ENCODE measurements around the gene DPYD.

Gene DPYD

DNA sequence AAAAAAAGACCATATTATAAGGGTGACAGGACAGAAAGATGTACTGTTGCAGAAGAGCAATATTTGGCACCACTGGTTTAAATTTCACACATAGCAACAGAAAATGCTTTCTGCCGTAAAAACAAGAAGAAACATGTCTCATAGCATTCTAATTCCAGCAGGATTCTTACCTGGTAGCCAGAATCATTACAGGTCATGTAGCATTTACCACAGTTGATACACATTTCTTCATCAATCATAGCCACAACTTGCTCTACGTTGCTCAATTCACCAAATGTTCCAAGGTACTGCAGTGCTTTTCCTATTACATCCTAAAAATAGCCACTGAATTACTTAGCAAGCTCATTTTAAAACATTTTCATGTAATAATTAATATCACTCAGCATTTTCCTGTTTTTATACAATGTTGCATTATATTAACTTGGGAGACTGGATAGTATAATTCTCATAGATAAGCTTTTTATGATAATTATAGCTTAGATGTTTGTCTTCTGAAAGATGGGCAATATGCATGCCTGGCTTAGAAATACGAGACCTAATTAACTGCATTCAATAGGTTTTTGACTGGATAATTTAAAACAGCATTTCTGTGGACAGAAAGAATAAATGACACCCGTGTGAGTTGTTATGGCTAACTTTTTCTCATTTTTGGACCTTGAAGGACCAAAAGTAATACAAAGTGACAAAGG is 838.5 kb downstream of the DPYD start:
- no peak overlapping the region for H3K27ac ChIP-seq (ENCODE audit: low read depth, low read length)
- H4K20me1 ChIP-seq (ENCODE audit: low read depth, low read length) = no peaks in the 10 kb centered on the region
- H3K4me2 ChIP-seq (ENCODE audit: low read depth, low read length, poor library complexity, severe bottlenecking) = no peak overlapping the region
- no peaks in the 10 kb centered on the region for H3K9me2 ChIP-seq (replicated peaks; ENCODE audit: insufficient read depth, low read length)
- H3K4me3 ChIP-seq (ENCODE audit: insufficient read depth, low read length, poor library complexity, severe bottlenecking) = no peak overlapping the region
- H3K79me2 ChIP-seq (ENCODE audit: insufficient read depth, low read length) = no peaks in the 10 kb centered on the region
- TF ChIP-seq, protein P1, sequence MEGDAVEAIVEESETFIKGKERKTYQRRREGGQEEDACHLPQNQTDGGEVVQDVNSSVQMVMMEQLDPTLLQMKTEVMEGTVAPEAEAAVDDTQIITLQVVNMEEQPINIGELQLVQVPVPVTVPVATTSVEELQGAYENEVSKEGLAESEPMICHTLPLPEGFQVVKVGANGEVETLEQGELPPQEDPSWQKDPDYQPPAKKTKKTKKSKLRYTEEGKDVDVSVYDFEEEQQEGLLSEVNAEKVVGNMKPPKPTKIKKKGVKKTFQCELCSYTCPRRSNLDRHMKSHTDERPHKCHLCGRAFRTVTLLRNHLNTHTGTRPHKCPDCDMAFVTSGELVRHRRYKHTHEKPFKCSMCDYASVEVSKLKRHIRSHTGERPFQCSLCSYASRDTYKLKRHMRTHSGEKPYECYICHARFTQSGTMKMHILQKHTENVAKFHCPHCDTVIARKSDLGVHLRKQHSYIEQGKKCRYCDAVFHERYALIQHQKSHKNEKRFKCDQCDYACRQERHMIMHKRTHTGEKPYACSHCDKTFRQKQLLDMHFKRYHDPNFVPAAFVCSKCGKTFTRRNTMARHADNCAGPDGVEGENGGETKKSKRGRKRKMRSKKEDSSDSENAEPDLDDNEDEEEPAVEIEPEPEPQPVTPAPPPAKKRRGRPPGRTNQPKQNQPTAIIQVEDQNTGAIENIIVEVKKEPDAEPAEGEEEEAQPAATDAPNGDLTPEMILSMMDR (IDR thresholded peaks at IDR 0.05; ENCODE audit: insufficient read depth, low read length, poor library complexity, severe bottlenecking) = no peak
- no peak for TF ChIP-seq EZH2phosphoT487 (conservative IDR thresholded peaks at IDR 0.05; ENCODE audit: low read length)
- H3F3A ChIP-seq (ENCODE audit: insufficient read depth) = no peaks in the 10 kb centered on the region
- H3K36me3 ChIP-seq (ENCODE audit: low read length) = no peaks in the 10 kb centered on the region
- H3K9ac ChIP-seq (ENCODE audit: low read length) = no peak overlapping the region
- H3K9me3 ChIP-seq (ENCODE audit: insufficient read depth, low read length) = no peaks in the 10 kb centered on the region
- H2AFZ ChIP-seq (ENCODE audit: low read depth, low read length, severe bottlenecking) = no peak overlapping the region
- no peaks in the 10 kb centered on the region for H3K27me3 ChIP-seq (ENCODE audit: low read length)

DNA sequence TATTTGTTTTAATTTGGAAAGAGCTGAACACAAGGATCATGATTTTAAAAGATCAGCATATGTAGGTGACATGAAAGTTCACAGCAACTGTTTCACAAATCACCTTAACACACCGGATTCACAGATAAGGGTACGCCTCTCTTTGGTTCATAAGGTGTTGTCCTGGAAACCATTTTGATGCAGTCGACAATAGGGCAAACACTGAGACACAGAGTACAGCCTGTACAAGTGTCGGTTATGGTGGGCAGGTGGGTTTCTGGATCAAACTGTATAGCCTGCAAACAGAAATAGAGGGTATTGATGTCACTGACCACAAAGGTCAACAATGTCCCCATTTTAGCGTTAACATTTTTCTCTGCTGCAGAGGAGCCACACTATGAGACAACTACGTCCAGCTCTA is 842.0 kb downstream of the DPYD start:
- H3K9ac ChIP-seq (ENCODE audit: low read length) = no peak overlapping the region
- H3K4me3 ChIP-seq (ENCODE audit: insufficient read depth, low read length, poor library complexity, severe bottlenecking) = no peak overlapping the region
- H3K27me3 ChIP-seq (ENCODE audit: low read length) = no peaks in the 10 kb centered on the region
- H4K20me1 ChIP-seq (ENCODE audit: low read depth, low read length) = no peaks in the 10 kb centered on the region
- no peak overlapping the region for H2AFZ ChIP-seq (ENCODE audit: low read depth, low read length, severe bottlenecking)
- no peaks in the 10 kb centered on the region for H3K36me3 ChIP-seq (ENCODE audit: low read length)
- H3K79me2 ChIP-seq (ENCODE audit: insufficient read depth, low read length) = no peaks in the 10 kb centered on the region
- no peaks in the 10 kb centered on the region for H3K9me3 ChIP-seq (ENCODE audit: insufficient read depth, low read length)
- TF ChIP-seq EZH2phosphoT487 (conservative IDR thresholded peaks at IDR 0.05; ENCODE audit: low read length) = no peak
- TF ChIP-seq, protein P1 (IDR thresholded peaks at IDR 0.05; ENCODE audit: insufficient read depth, low read length, poor library complexity, severe bottlenecking) = no peak
- H3K27ac ChIP-seq (ENCODE audit: low read depth, low read length) = no peak overlapping the region
- H3F3A ChIP-seq (ENCODE audit: insufficient read depth) = no peaks in the 10 kb centered on the region
- no peaks in the 10 kb centered on the region for H3K9me2 ChIP-seq (replicated peaks; ENCODE audit: insufficient read depth, low read length)
- no peak overlapping the region for H3K4me2 ChIP-seq (ENCODE audit: low read depth, low read length, poor library complexity, severe bottlenecking)

- Histone ChIP-seq H2AFZ (ENCODE audit: low read depth, low read length, severe bottlenecking) (no peak overlapping the region), H3F3A (ENCODE audit: insufficient read depth) (no peaks in the 10 kb centered on the region), H3K4me3 (ENCODE audit: insufficient read depth, low read length, poor library complexity, severe bottlenecking) (no peak overlapping the region), H3K36me3 (ENCODE audit: low read length) (no peaks in the 10 kb centered on the region), H4K20me1 (ENCODE audit: low read depth, low read length) (no peaks in the 10 kb centered on the region), H3K9me2 (replicated peaks; ENCODE audit: insufficient read depth, low read length) (no peaks in the 10 kb centered on the region), H3K9me3 (ENCODE audit: insufficient read depth, low read length) (no peaks in the 10 kb centered on the region), H3K27me3 (ENCODE audit: low read length) (no peaks in the 10 kb centered on the region), H3K79me2 (ENCODE audit: insufficient read depth, low read length) (no peaks in the 10 kb centered on the region), H3K9ac (ENCODE audit: low read length) (no peak overlapping the region), H3K27ac (ENCODE audit: low read depth, low read length) (no peak overlapping the region), H3K4me2 (ENCODE audit: low read depth, low read length, poor library complexity, severe bottlenecking) (no peak overlapping the region)
- TF ChIP-seq EZH2phosphoT487 (conservative IDR thresholded peaks at IDR 0.05; ENCODE audit: low read length) = no peak
- TF ChIP-seq, protein P1 (IDR thresholded peaks at IDR 0.05; ENCODE audit: insufficient read depth, low read length, poor library complexity, severe bottlenecking) = no peak
These were observed 843.6 kb downstream of the DPYD start for GRCh38 chr1:97077221-97077620.

Data from SU-DHL-6 (cell line).